Keratinocyte (primary cell): ENCODE data around the gene DHRSX. TPM values are rescaled to one million over a fixed set of nuclear protein-coding genes. Genes with fewer than 3 reads are reported as not detected.

Source experiments
- DNase-seq: peaks from one replicate; pipeline ENCODE4 v3.0.0-alpha.2; 2011; ENCODE audit warnings: low read depth, missing footprints, low spot score
- FAIRE-seq: peaks from 2 replicates; lab custom pipeline; 2011; peaks lifted over from hg19 to GRCh38; lab: Jason Lieb, UNC
- H2AFZ ChIP-seq: 2 replicates; pipeline ENCODE4 v1.6.0; 2012; ENCODE audit warnings: low read length, control low read depth, inconsistent platforms; ENCODE audit not compliant: control insufficient read depth
- H3K27ac ChIP-seq: 2 replicates; pipeline ENCODE4 v1.5.1; 2011; ENCODE audit warnings: low read length; ENCODE audit not compliant: control insufficient read depth, insufficient read depth
- H3K27me3 ChIP-seq: 3 replicates; pipeline ENCODE4 v1.6.0; 2011; ENCODE audit warnings: low read length; ENCODE audit not compliant: control insufficient read depth, insufficient read depth; ENCODE audit errors: extremely low read depth
- H3K36me3 ChIP-seq, 2 experiments: 2 replicates in 1 of 2; 3 replicates in 1 of 2; pipeline ENCODE4 v1.5.1; 2011; ENCODE audit warnings: low read length in 2 of 2, mild to moderate bottlenecking in 1 of 2; ENCODE audit not compliant: control insufficient read depth in 2 of 2, insufficient read depth in 2 of 2; ENCODE audit errors: extremely low read depth in 1 of 2
- H3K4me1 ChIP-seq: 3 replicates; pipeline ENCODE4 v1.5.1; 2011; ENCODE audit warnings: low read length; ENCODE audit not compliant: control insufficient read depth, insufficient read depth; ENCODE audit errors: extremely low read depth
- H3K4me2 ChIP-seq: 3 replicates; pipeline ENCODE4 v1.6.0; 2011; ENCODE audit warnings: low read depth, low read length; ENCODE audit not compliant: control insufficient read depth, insufficient read depth; ENCODE audit errors: extremely low read depth
- H3K4me3 ChIP-seq, 3 experiments: fragments of 200-600 bp in 1 of 3; sonication (generic) in 1 of 3; 2 replicates in 2 of 3; 3 replicates in 1 of 3; pipeline ENCODE4 v1.5.1; 2011 to 2016; ENCODE audit warnings: low read length in 3 of 3, mild to moderate bottlenecking in 3 of 3, control low read depth in 2 of 3, inconsistent platforms in 1 of 3, low read depth in 1 of 3, mixed read lengths in 1 of 3, mixed run types in 1 of 3, moderate library complexity in 1 of 3; ENCODE audit not compliant: control insufficient read depth in 2 of 3, insufficient read depth in 2 of 3; ENCODE audit errors: extremely low read depth in 1 of 3
- H3K79me2 ChIP-seq: 2 replicates; pipeline ENCODE4 v1.6.0; 2012; ENCODE audit warnings: low read length; ENCODE audit not compliant: control insufficient read depth, insufficient read depth
- H3K9ac ChIP-seq: 3 replicates; pipeline ENCODE4 v1.6.0; 2011; ENCODE audit warnings: low read length; ENCODE audit not compliant: control insufficient read depth, insufficient read depth; ENCODE audit errors: extremely low read depth
- H3K9me1 ChIP-seq: 3 replicates; pipeline ENCODE4 v1.6.0; 2011; ENCODE audit warnings: low read length; ENCODE audit not compliant: control insufficient read depth, insufficient read depth; ENCODE audit errors: extremely low read depth
- H3K9me3 ChIP-seq: 2 replicates; pipeline ENCODE4 v1.5.1; 2012; ENCODE audit warnings: low read depth, low read length; ENCODE audit not compliant: control insufficient read depth
- H4K20me1 ChIP-seq: 3 replicates; pipeline ENCODE4 v1.6.0; 2011; ENCODE audit warnings: low read length; ENCODE audit not compliant: control insufficient read depth, insufficient read depth; ENCODE audit errors: extremely low read depth
- CTCF ChIP-seq, 3 experiments: IDR thresholded peaks in 1 of 3; conservative IDR thresholded peaks in 1 of 3; optimal IDR thresholded peaks in 1 of 3; 2 replicates in 2 of 3; 3 replicates in 1 of 3; pipeline versions ENCODE3 to v1.5.1; 2011; ENCODE audit warnings: low read length in 3 of 3, mild to moderate bottlenecking in 3 of 3, moderate library complexity in 2 of 3, control low read depth in 1 of 3, inconsistent platforms in 1 of 3; ENCODE audit not compliant: insufficient read depth in 2 of 3; ENCODE audit errors: extremely low read depth in 1 of 3
- dilution Hi-C: fragments of 300-500 bp; cut with MboI; formaldehyde crosslinking; loops from one replicate; pipeline ENCODE4 v1.7.0; 2020; ENCODE audit warnings: low sequenced_read_pairs; ENCODE audit not compliant: extremely low pct_ligation_motif_present
- polyA plus RNA-seq, 5 experiments: library from polyadenylated mRNA; depleted of rRNA in 3 of 5; stranded (reverse) in 3 of 5; stranded (forward) in 1 of 5; unstranded in 1 of 5; fragments of >200 nt; gene quantifications; 1 replicate in 1 of 5; 2 replicates in 3 of 5; 3 replicates in 1 of 5; pipeline versions ENCODE4 v1.2.1 to v1.2.3, GENCODE V29; 2011 to 2012; ENCODE audit warnings: missing spikeins in 2 of 5, low read depth in 1 of 5, low replicate concordance in 1 of 5

Gene DHRSX
- polyA plus RNA-seq, 1 donor (not counting 4 experiments of a cell fraction or from before 2014, with no cell fraction given), result 20.4 TPM

- Histone ChIP-seq H3K27me3 (no peaks in the 10 kb centered on the region), H3K27ac (no peak overlapping the region), H3K4me2 (no peak overlapping the region), H3K36me3 (no peaks in the 10 kb centered on the region), H3K9ac (no peak overlapping the region), H2AFZ (no peak overlapping the region), H3K4me3 (no peak overlapping the region), H3K9me3 (no peaks in the 10 kb centered on the region), H3K4me1 (no peaks in the 10 kb centered on the region), H4K20me1 (no peaks in the 10 kb centered on the region), H3K79me2 (peaks cover 33% of the 10 kb centered on the region), H3K9me1 (no peaks in the 10 kb centered on the region)
- dilution Hi-C loops, result no loop called here
- FAIRE-seq (no peak), DNase-seq (no peak)
- no peak for TF ChIP-seq CTCF (optimal IDR thresholded peaks at IDR 0.05 in 1 of 3, IDR thresholded peaks at IDR 0.05 in 1 of 3, conservative IDR thresholded peaks at IDR 0.05 in 1 of 3; ENCODE audit: extremely low read depth in 1 of 3, insufficient read depth in 2 of 3, low read length in 3 of 3)
These were observed 31.5 kb downstream of the DHRSX start for GRCh38 chrX:2469196-2469685.

- Histone ChIP-seq H3K4me2 (no peak overlapping the region), H4K20me1 (no peaks in the 10 kb centered on the region), H2AFZ (no peak overlapping the region), H3K9me3 (no peaks in the 10 kb centered on the region), H3K27me3 (no peaks in the 10 kb centered on the region), H3K27ac (no peak overlapping the region), H3K79me2 (peaks cover 35% of the 10 kb centered on the region), H3K4me1 (no peaks in the 10 kb centered on the region), H3K36me3 (no peaks in the 10 kb centered on the region), H3K9me1 (no peaks in the 10 kb centered on the region), H3K9ac (no peak overlapping the region), H3K4me3 (no peak overlapping the region)
- no peak for TF ChIP-seq CTCF (optimal IDR thresholded peaks at IDR 0.05 in 1 of 3, IDR thresholded peaks at IDR 0.05 in 1 of 3, conservative IDR thresholded peaks at IDR 0.05 in 1 of 3; ENCODE audit: extremely low read depth in 1 of 3, insufficient read depth in 2 of 3, low read length in 3 of 3)
- no peak for FAIRE-seq
- dilution Hi-C loops, result no loop called here
- no peak for DNase-seq
These were observed 32.2 kb downstream of the DHRSX start for GRCh38 chrX:2468261-2469195.
